ENCODE results near the gene FDXR.

DNA sequence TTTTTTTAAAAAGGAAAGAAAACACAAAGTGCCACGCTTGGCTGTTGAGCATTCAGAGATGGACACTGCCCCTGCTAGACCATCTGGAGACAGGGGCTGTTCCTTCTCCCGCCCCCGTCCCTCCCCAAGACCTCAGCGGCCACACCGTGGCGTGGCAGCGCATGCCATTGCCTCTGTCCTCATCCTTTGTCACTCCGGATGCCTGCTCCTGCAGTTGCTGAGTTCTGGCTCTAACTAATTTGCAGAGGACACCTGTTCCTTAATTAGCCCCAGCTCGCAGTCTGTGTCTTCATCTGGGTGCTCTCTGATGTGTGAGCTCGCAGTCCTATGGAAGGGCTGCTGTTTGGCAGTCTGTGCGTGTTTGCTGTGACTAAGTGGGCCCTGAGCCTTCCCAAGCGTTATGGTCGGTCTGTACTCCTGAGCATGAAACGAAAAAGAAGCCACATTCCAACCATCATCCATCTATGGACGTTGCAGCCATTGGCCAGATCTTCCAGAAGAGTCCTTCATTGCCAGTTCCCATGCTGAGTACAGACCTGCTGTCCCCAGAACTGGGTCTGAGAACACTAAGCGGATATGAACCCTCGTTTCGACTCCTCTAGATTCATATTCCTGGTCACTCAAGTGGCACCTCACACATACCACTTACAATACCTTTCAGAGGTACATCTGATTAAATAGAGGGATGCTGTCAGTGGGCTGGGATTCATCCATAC lies 55.7 kb downstream of the FDXR start:
- TF ChIP-seq POLR2A (IDR thresholded peaks at IDR 0.05; ENCODE audit: control extremely low read depth in 1 of 2, low read depth in 2 of 2, low read length in 2 of 2), result no peak
- TF ChIP-seq, protein P1, sequence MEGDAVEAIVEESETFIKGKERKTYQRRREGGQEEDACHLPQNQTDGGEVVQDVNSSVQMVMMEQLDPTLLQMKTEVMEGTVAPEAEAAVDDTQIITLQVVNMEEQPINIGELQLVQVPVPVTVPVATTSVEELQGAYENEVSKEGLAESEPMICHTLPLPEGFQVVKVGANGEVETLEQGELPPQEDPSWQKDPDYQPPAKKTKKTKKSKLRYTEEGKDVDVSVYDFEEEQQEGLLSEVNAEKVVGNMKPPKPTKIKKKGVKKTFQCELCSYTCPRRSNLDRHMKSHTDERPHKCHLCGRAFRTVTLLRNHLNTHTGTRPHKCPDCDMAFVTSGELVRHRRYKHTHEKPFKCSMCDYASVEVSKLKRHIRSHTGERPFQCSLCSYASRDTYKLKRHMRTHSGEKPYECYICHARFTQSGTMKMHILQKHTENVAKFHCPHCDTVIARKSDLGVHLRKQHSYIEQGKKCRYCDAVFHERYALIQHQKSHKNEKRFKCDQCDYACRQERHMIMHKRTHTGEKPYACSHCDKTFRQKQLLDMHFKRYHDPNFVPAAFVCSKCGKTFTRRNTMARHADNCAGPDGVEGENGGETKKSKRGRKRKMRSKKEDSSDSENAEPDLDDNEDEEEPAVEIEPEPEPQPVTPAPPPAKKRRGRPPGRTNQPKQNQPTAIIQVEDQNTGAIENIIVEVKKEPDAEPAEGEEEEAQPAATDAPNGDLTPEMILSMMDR (IDR thresholded peaks at IDR 0.05; ENCODE audit: control extremely low read depth in 1 of 3, insufficient read depth in 1 of 3, low read depth in 1 of 3, low read length in 3 of 3), result no peak
- no peak for TF ChIP-seq EP300 (IDR thresholded peaks at IDR 0.05; ENCODE audit: borderline replicate concordance in 1 of 2, low read depth in 2 of 2, low read length in 2 of 2)
- no peak for TF ChIP-seq RXRA (IDR thresholded peaks at IDR 0.05; ENCODE audit: insufficient read depth, low read depth, low read length)
- TF ChIP-seq, protein P2, sequence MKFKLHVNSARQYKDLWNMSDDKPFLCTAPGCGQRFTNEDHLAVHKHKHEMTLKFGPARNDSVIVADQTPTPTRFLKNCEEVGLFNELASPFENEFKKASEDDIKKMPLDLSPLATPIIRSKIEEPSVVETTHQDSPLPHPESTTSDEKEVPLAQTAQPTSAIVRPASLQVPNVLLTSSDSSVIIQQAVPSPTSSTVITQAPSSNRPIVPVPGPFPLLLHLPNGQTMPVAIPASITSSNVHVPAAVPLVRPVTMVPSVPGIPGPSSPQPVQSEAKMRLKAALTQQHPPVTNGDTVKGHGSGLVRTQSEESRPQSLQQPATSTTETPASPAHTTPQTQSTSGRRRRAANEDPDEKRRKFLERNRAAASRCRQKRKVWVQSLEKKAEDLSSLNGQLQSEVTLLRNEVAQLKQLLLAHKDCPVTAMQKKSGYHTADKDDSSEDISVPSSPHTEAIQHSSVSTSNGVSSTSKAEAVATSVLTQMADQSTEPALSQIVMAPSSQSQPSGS (IDR thresholded peaks at IDR 0.05; ENCODE audit: low read length), result no peak
- no peak for TF ChIP-seq POLR2AphosphoS5 (IDR thresholded peaks at IDR 0.05; ENCODE audit: low read depth, low read length)

Measured in H1 (cell line).